Measurements from ENCODE around the gene HIRIP3. TPM values are rescaled to one million over a fixed set of nuclear protein-coding genes. Genes with fewer than 3 reads are reported as not detected.
A peak's percentile ranks its signal among the peaks of the same experiment; 100 is the strongest.

HIRIP3 gene
- total and polyA plus RNA-seq, 2 of the 13 experiments (the other 11 are each of a cell fraction or from before 2014, with no cell fraction given), result 12.6 to 17.2 TPM

DNA sequence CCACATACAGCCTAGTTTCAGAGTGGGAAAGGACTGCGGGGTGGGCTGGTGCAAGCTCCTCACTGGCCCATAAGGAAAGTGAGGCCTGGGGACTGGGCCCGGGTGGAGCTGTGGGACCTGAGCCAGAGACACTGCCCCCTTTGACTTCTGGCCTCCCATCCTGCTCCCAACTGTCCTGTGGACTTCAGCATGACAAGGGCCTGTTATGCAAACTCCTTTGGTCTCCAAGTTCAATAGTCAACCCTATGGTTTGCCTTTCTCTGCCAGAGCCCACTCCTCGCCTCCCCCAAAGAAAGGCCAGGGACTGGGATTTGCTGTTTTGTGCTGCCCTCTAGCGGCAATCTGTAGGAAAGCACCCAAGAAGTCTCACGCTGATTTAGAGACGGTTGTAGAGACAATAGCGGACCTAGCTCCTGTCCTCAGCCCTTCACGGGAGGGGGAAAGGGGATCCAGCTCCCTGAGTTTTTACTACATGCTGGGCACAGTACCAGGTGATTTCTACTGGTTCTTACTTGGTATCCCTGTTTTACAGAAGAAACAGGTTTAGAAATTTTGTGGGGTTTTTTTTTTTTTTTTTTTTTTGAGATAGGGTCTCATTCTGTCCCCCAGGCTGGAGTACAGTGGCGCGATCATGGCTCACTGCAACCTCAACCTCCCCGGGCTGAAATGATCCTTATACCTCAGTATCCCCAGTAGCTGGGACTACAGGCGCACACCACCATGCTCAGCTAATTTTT, 36.8 kb upstream of the HIRIP3 start (continued):
- TF ChIP-seq, protein P1, sequence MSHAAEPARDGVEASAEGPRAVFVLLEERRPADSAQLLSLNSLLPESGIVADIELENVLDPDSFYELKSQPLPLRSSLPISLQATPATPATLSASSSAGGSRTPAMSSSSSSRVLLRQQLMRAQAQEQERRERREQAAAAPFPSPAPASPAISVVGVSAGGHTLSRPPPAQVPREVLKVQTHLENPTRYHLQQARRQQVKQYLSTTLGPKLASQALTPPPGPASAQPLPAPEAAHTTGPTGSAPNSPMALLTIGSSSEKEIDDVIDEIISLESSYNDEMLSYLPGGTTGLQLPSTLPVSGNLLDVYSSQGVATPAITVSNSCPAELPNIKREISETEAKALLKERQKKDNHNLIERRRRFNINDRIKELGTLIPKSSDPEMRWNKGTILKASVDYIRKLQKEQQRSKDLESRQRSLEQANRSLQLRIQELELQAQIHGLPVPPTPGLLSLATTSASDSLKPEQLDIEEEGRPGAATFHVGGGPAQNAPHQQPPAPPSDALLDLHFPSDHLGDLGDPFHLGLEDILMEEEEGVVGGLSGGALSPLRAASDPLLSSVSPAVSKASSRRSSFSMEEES (CRISPR knock-in tag; IDR thresholded peaks at IDR 0.05), result 0 out of 2 replicates have a peak, but pooled peaks have one; percentile 45
- TF ChIP-seq ATF7-NPFF (CRISPR knock-in tag; IDR thresholded peaks at IDR 0.05; ENCODE audit: low read depth) (0 out of 2 replicates have a peak, but pooled peaks have one; percentile 32), FOXA3 (CRISPR knock-in tag; IDR thresholded peaks at IDR 0.05) (0 out of 2 replicates have a peak, but pooled peaks have one; percentile 13), SP1 (IDR thresholded peaks at IDR 0.05) (no peak), SP1 (CRISPR knock-in tag; IDR thresholded peaks at IDR 0.05) (no peak), YEATS4 (CRISPR knock-in tag; IDR thresholded peaks at IDR 0.05; ENCODE audit: borderline replicate concordance) (no peak), TEAD3 (CRISPR knock-in tag; optimal IDR thresholded peaks at IDR 0.05; ENCODE audit: borderline replicate concordance) (peak; percentile 22), ZNF652 (CRISPR knock-in tag; IDR thresholded peaks at IDR 0.05; ENCODE audit: borderline replicate concordance, low read depth) (no peak), ZBTB20 (CRISPR knock-in tag; IDR thresholded peaks at IDR 0.05; ENCODE audit: borderline replicate concordance, low read depth) (0 out of 2 replicates have a peak, but pooled peaks have one; percentile 53), SOX13 (IDR thresholded peaks at IDR 0.05) (no peak), SOX13 (CRISPR knock-in tag; conservative IDR thresholded peaks at IDR 0.05 in 1 of 2, IDR thresholded peaks at IDR 0.05 in 1 of 2) (0 out of 4 replicates have a peak, but pooled peaks of 1 of the 2 experiments have one; percentile 10), SP140L (CRISPR knock-in tag; IDR thresholded peaks at IDR 0.05; ENCODE audit: borderline replicate concordance) (no peak), ZNF768 (CRISPR knock-in tag; IDR thresholded peaks at IDR 0.05) (no peak)
- TF ChIP-seq, protein P2, sequence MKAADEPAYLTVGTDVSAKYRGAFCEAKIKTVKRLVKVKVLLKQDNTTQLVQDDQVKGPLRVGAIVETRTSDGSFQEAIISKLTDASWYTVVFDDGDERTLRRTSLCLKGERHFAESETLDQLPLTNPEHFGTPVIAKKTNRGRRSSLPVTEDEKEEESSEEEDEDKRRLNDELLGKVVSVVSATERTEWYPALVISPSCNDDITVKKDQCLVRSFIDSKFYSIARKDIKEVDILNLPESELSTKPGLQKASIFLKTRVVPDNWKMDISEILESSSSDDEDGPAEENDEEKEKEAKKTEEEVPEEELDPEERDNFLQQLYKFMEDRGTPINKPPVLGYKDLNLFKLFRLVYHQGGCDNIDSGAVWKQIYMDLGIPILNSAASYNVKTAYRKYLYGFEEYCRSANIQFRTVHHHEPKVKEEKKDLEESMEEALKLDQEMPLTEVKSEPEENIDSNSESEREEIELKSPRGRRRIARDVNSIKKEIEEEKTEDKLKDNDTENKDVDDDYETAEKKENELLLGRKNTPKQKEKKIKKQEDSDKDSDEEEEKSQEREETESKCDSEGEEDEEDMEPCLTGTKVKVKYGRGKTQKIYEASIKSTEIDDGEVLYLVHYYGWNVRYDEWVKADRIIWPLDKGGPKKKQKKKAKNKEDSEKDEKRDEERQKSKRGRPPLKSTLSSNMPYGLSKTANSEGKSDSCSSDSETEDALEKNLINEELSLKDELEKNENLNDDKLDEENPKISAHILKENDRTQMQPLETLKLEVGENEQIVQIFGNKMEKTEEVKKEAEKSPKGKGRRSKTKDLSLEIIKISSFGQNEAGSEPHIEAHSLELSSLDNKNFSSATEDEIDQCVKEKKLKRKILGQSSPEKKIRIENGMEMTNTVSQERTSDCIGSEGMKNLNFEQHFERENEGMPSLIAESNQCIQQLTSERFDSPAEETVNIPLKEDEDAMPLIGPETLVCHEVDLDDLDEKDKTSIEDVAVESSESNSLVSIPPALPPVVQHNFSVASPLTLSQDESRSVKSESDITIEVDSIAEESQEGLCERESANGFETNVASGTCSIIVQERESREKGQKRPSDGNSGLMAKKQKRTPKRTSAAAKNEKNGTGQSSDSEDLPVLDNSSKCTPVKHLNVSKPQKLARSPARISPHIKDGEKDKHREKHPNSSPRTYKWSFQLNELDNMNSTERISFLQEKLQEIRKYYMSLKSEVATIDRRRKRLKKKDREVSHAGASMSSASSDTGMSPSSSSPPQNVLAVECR (CRISPR knock-in tag; IDR thresholded peaks at IDR 0.05; ENCODE audit: borderline replicate concordance), result peak; percentile 16; the same call in 1 of the 2 replicates
- TF ChIP-seq, protein P3, sequence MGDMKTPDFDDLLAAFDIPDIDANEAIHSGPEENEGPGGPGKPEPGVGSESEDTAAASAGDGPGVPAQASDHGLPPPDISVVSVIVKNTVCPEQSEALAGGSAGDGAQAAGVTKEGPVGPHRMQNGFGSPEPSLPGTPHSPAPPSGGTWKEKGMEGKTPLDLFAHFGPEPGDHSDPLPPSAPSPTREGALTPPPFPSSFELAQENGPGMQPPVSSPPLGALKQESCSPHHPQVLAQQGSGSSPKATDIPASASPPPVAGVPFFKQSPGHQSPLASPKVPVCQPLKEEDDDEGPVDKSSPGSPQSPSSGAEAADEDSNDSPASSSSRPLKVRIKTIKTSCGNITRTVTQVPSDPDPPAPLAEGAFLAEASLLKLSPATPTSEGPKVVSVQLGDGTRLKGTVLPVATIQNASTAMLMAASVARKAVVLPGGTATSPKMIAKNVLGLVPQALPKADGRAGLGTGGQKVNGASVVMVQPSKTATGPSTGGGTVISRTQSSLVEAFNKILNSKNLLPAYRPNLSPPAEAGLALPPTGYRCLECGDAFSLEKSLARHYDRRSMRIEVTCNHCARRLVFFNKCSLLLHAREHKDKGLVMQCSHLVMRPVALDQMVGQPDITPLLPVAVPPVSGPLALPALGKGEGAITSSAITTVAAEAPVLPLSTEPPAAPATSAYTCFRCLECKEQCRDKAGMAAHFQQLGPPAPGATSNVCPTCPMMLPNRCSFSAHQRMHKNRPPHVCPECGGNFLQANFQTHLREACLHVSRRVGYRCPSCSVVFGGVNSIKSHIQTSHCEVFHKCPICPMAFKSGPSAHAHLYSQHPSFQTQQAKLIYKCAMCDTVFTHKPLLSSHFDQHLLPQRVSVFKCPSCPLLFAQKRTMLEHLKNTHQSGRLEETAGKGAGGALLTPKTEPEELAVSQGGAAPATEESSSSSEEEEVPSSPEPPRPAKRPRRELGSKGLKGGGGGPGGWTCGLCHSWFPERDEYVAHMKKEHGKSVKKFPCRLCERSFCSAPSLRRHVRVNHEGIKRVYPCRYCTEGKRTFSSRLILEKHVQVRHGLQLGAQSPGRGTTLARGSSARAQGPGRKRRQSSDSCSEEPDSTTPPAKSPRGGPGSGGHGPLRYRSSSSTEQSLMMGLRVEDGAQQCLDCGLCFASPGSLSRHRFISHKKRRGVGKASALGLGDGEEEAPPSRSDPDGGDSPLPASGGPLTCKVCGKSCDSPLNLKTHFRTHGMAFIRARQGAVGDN (CRISPR knock-in tag; IDR thresholded peaks at IDR 0.05), result 0 out of 2 replicates have a peak, but pooled peaks have one; percentile 7
- TF ChIP-seq, protein P4, sequence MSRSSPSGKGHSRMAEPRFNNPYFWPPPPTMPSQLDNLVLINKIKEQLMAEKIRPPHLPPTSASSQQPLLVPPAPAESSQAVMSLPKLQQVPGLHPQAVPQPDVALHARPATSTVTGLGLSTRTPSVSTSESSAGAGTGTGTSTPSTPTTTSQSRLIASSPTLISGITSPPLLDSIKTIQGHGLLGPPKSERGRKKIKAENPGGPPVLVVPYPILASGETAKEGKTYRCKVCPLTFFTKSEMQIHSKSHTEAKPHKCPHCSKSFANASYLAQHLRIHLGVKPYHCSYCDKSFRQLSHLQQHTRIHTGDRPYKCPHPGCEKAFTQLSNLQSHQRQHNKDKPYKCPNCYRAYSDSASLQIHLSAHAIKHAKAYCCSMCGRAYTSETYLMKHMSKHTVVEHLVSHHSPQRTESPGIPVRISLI (CRISPR knock-in tag; IDR thresholded peaks at IDR 0.05; ENCODE audit: borderline replicate concordance), result peak; percentile 31; the same call in 1 of the 2 replicates

All from HepG2 (cell line).